Gastroesophageal sphincter (tissue), 3 donors: ENCODE results near the gene ENC1.

Experiments
- EP300 ChIP-seq: sonication (generic); formaldehyde crosslinking; IDR thresholded peaks from one replicate; pipeline ENCODE4 v1.6.1; 2017; ENCODE audit warnings: antibody characterized with exemption, mild to moderate bottlenecking
- POLR2A ChIP-seq, 2 donors: fragments of 450-650 bp; IDR thresholded peaks; one replicate each; pipeline ENCODE4 v1.6.1; 2017; ENCODE audit warnings: antibody characterized with exemption in 2 of 2, mild to moderate bottlenecking in 2 of 2, moderate library complexity in 1 of 2
- POLR2AphosphoS5 ChIP-seq: sonication (generic); formaldehyde crosslinking; IDR thresholded peaks from one replicate; pipeline ENCODE4 v1.6.1; 2017; ENCODE audit warnings: antibody characterized with exemption
- TF ChIP-seq, protein P1 (sequence below), 4 experiments: fragments of 200-600 bp in 2 of 4; fragments of 450-650 bp in 2 of 4; sonication (generic) in 1 of 4; IDR thresholded peaks; one replicate each; pipeline ENCODE4 v1.5.1; 2017 to 2019; ENCODE audit warnings: antibody characterized with exemption in 4 of 4, mild to moderate bottlenecking in 2 of 4, moderate library complexity in 2 of 4

DNA sequence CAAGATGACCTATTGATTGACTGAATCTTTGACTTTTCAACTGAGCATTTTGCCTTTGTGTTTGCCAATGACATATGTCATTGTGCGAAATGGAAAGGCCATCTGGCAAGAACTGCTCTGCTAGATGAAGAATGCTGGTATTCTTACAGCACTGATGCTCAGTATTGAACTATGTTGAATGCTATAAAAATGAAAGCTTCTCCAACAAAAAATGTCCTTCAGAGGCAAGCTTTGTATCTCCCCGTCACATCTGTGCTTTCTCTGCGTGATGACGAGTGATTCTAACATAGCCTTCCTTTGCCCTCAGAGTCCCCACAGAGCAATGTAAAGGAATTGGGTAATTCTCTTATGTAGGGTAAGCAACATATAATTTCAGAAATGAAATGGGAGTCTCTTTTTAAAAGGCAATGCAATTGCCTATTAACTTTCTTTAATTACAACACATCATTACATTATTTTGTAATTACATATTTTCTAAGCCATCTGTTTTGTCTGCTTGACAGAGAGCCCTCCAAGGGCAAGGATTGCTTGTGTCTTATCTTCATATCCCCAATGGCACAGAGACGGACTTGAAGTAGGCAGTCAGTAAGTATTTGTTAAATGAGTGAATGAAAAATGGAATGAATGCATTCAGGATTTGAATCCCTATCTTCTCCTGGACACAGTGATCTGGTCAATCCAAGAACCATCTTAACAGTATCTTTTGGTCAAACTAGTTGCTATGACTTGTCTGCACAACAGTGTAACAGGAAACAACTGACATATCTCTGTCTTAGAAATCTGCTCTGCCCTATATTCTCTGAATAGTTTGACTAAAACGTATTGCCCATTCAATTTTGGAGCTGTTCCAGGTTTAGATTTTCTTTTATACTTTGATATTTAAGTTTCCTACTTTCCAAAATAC lies 46.1 kb downstream of the ENC1 start:
- TF ChIP-seq, protein P1, sequence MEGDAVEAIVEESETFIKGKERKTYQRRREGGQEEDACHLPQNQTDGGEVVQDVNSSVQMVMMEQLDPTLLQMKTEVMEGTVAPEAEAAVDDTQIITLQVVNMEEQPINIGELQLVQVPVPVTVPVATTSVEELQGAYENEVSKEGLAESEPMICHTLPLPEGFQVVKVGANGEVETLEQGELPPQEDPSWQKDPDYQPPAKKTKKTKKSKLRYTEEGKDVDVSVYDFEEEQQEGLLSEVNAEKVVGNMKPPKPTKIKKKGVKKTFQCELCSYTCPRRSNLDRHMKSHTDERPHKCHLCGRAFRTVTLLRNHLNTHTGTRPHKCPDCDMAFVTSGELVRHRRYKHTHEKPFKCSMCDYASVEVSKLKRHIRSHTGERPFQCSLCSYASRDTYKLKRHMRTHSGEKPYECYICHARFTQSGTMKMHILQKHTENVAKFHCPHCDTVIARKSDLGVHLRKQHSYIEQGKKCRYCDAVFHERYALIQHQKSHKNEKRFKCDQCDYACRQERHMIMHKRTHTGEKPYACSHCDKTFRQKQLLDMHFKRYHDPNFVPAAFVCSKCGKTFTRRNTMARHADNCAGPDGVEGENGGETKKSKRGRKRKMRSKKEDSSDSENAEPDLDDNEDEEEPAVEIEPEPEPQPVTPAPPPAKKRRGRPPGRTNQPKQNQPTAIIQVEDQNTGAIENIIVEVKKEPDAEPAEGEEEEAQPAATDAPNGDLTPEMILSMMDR (IDR thresholded peaks at IDR 0.05), result no peak
- TF ChIP-seq EP300, result no peak
- no peak for TF ChIP-seq POLR2A (IDR thresholded peaks at IDR 0.05)
- TF ChIP-seq POLR2AphosphoS5, result no peak
